ENCODE measurements around the gene DYNLT2. TPM values are rescaled to one million over a fixed set of nuclear protein-coding genes. Genes with fewer than 3 reads are reported as not detected.

The DYNLT2 gene
- total RNA-seq, 3 donors from 2014 or later, result 1.5 to 2.4 (median 2.3) TPM

GRCh38 chr6:169741344-169741743 is 10.0 kb downstream of the DYNLT2 start:
- DNase-seq (no peak), ATAC-seq (no peak)
- Histone ChIP-seq H3K9me3 (no peaks in the 10 kb centered on the region), H3K4me3 (no peak overlapping the region), H3K4me1 (ENCODE audit: low read depth) (no peaks in the 10 kb centered on the region), H3K36me3 (ENCODE audit: low read depth) (no peaks in the 10 kb centered on the region)
- intact Hi-C loops (cut with DNase I, micrococcal nuclease), result no loop called here
- TF ChIP-seq CTCF (IDR thresholded peaks at IDR 0.05), result no peak

GRCh38 chr6:169738976-169739529 is 12.3 kb downstream of the DYNLT2 start:
- ATAC-seq (no peak), DNase-seq (no peak)
- intact Hi-C loops (cut with DNase I, micrococcal nuclease), result no loop called here
- Histone ChIP-seq H3K9me3 (no peaks in the 10 kb centered on the region), H3K4me1 (ENCODE audit: low read depth) (no peaks in the 10 kb centered on the region), H3K4me3 (no peak overlapping the region), H3K36me3 (ENCODE audit: low read depth) (no peaks in the 10 kb centered on the region)
- no peak for TF ChIP-seq CTCF (IDR thresholded peaks at IDR 0.05)

- H3K36me3 ChIP-seq (ENCODE audit: low read depth), result no peaks in the 10 kb centered on the region
- no peak for TF ChIP-seq CTCF (IDR thresholded peaks at IDR 0.05)
- ATAC-seq (no peak), DNase-seq (no peak)
- no peak overlapping the region for H3K4me3 ChIP-seq
- intact Hi-C loops (cut with DNase I, micrococcal nuclease), result no loop called here
- H3K4me1 ChIP-seq (ENCODE audit: low read depth), result no peaks in the 10 kb centered on the region
- H3K9me3 ChIP-seq, result no peaks in the 10 kb centered on the region
These were observed 13.0 kb downstream of the DYNLT2 start for GRCh38 chr6:169738204-169738975.

GRCh38 chr6:169729961-169730360 is 21.4 kb downstream of the DYNLT2 start:
- TF ChIP-seq CTCF (IDR thresholded peaks at IDR 0.05), result no peak
- DNase-seq (no peak), ATAC-seq (no peak)
- H3K36me3 ChIP-seq (ENCODE audit: low read depth), result no peaks in the 10 kb centered on the region
- intact Hi-C loops (cut with DNase I, micrococcal nuclease), result no loop called here
- no peaks in the 10 kb centered on the region for H3K9me3 ChIP-seq
- no peaks in the 10 kb centered on the region for H3K4me1 ChIP-seq (ENCODE audit: low read depth)
- no peak overlapping the region for H3K4me3 ChIP-seq

GRCh38 chr6:169726963-169727362 is 24.4 kb downstream of the DYNLT2 start:
- no peak for TF ChIP-seq CTCF (IDR thresholded peaks at IDR 0.05)
- H3K9me3 ChIP-seq, result no peaks in the 10 kb centered on the region
- intact Hi-C loops (cut with DNase I, micrococcal nuclease), result no loop called here

More at GRCh38 chr6:169726963-169727362, 24.4 kb downstream of the DYNLT2 start:
- H3K4me1 ChIP-seq (ENCODE audit: low read depth), result peaks cover 7% of the 10 kb centered on the region
- no peaks in the 10 kb centered on the region for H3K36me3 ChIP-seq (ENCODE audit: low read depth)
- no peak overlapping the region for H3K4me3 ChIP-seq
- no peak for ATAC-seq
- DNase-seq, result no peak

Data from mucosa of descending colon (tissue), 3 donors.